Stimulated activated CD8-positive, alpha-beta memory T cell treated with anti-CD3 and anti-CD28 coated beads, Interleukin-15, amount 100 ng/mL, for 48 hours (primary cell): ENCODE data around the gene TMEM54.

Source experiments
- DNase-seq, 2 donors: peaks; one replicate each; pipeline ENCODE4 v3.0.0-alpha.2; 2020; ENCODE audit warnings: low read depth in 2 of 2

The TMEM54 gene

DNA sequence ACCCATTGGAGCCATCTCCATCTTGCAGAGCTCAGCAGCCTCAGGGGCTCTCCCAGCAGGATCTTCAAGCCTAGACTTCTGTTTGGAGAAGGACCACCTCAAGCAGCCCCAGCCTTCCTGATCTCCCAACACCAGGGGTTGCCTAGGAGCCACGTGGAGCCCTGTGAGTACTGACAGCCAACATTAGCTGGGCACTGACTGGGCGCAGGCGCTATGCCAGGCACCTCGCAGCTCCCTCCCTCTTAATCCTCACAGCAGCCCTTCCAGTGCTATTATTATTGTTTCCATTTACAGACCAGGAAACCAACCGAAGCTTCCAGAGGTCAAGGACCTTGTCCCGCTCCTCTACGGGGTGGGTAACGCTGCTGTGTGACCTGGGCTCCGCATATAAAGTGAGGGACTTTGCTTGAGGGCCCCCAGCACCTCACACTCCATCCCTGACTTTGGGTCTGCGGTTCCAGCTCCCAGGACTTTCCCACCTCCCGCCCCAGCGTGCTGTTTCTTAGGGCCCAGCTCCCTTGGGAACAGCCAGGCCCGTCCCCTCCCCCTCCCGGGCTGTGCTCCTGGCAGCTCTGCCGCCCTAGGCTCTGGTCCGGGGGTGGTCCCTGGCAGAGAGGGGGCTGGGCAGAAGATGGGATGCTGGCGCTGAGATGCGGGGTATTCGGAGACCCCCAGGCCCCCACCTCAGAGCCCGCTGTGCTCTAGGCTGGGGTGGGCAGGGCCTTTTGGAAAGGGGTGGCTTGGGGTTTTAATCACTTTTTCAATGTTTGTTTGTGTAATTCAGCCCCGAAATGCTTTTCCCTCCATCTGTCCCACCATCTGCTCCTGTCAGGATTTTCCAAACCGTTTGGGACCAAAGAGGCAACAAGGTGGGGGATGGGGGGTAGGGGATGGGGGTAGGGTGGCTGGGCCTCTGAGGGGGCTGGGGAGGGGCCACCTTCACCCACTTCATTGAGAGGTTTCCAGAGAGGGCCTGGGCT is 19.0 kb downstream of the TMEM54 start:
- no peak for DNase-seq

- DNase-seq = no peak
Observed at GRCh38 chr1:32881291-32881690, 19.9 kb downstream of the TMEM54 start.

DNA sequence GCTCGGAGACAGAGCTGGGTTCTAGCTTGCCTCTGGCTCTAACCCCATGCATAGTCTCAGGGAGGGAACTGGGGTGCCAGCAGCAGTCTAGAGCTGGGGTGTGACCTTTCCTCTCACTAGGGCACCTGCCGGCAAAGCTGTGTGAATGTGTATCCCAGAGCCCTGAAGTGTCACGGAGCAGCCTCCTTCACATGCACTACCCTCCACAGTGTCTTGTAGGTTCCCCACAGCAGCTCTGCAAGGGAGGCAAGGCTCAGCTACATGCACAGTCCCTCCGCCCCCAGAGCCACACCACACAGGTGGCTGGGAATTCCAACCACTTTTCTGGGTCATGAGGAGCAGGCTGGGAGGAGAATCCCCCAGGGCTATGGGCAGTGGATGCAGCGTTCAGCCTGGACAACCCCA is 22.6 kb downstream of the TMEM54 start:
- DNase-seq = no peak

DNA sequence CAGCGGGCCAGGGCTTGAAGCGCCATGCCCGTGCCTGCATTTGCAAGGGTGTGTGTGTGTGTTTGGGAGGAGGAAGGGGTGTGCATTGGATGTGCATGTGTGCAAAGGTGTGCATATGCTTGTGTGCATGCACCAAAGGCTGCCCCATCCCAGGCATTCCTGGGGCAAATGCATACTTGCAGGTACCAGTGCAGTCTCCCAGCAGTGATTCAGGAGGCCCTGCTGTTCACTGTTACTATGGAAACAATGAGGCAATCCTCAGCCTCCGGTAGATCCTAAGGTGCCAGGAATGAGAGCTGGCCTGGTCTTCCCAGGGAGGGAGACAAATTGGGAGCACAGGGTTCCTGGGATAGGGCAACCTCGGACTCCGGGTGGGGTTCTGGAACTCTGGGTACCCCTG is 23.0 kb downstream of the TMEM54 start:
- no peak for DNase-seq

- no peak for DNase-seq
Observed at GRCh38 chr1:32877211-32878110, 23.7 kb downstream of the TMEM54 start.

DNA sequence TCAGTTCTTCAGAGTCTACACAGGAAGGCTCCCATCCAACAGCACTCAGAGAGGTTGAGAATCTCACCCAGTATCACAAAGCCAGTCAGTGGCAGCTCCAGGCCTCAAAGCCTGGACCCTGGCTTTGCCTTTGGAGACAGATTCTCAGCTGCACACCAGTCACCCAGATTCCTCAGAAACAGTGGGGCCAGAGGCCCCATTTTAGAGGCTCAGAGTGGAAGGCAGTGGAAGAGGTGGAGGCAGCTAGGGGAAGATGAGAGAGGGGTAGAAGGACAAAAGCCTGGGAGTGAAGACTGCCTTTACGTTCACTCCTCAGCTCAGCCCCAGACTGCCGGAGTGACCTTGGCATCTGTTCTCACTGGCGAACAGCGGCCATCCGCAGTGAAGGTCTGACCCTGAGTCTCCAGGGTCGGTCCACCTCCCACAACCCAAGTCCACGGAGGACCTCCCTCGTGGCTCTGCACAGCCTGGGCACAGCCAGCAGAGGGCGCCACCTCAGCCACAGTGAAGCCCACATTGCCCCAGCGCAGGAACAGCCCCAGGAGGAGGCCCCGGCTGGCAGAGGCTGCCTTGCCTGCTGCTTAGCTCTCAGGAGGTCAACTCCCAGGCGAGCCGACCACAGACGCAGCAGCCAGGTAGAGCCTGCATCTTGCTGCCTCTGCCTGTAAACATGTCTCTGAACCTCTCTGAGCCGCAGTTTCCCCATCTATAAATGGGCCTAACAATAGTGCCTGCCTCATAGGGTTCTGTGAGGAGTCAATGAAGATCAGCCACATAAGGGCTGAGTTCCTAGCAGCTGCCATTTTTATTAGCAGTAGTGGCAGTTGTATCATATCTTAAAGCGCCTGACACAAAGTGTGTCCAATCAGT is 24.6 kb downstream of the TMEM54 start:
- peak in 1 of 2 donors; percentile 50 for DNase-seq

- no peak for DNase-seq
Observed at GRCh38 chr1:32874860-32875752, 26.1 kb downstream of the TMEM54 start.

DNA sequence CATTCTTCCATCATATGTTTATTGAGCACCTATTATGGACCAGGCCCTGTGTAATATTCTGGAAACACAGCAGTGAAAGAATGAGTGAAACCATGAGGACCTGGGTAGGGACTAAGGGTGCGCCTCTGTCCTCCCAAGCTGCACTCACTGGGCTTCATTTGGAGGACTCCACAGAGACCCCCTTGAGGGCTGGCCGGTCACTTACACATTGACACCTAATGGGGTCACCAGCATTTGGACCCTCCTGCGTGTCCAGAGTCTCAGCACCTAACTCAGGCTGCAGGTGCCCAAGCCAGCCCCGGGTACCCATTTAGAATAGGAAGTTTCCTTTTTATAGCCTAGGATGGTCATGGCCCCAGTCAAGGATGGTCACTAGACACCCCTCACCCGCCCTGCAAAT is 27.7 kb downstream of the TMEM54 start:
- no peak for DNase-seq

DNA sequence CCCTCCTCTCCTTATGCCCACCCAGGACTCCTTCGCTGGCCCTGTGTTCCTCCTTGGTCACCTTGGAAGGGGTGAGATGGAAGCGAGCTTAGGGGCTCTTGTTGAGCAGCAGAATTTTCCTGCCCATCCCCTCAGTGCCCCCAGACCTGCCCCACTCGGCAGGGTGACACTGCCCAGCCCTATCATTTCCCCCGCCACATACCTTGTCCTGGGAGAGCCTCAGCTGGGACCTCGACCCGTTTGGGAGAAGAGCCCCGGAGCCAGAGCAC is 29.1 kb downstream of the TMEM54 start:
- no peak for DNase-seq

DNA sequence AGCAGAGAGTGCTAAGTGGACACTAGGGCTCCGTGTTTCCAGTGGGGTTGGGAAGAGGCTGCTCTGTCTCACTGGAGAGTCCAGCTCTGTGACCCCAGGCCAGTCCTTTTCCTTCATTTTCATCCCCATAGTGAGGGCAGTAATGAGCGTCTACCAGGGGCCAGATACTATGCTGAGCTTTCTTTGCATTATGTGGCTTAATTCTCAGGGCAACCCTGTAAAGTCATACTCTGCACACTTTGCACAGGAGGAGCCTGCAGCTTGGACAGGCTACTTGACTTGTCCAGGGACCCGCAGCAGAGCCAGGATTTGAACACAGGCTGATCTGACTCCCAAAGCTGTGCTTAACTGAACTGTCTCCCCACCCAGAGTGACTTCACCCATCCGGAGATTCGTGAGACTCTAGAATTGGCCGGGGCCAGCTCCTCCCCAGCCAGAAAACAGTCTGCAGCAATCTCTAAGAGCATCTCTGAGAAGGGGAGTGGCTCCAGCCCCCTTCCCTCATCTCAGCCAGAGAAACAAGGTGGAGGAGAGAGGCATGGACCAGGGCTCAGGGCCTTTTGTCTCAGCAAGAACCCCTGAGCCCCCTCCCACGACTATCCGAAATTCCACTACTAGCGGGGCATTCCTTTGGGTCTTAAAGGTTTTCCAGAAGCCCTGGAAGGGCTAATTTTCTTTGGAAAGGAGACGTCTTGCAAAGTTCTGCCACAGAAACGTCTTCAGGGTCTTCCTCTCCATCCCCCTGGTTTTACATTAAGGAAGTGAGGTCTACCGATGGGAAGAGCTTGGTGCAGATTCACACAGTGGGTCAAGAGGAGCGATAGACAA is 29.6 kb downstream of the TMEM54 start:
- no peak for DNase-seq

- DNase-seq = no peak
Observed at GRCh38 chr1:32870615-32871363, 30.4 kb downstream of the TMEM54 start, which contains the start of gene FNDC5. Gene FNDC5 (minus strand): TSS chr1:32870912.

DNA sequence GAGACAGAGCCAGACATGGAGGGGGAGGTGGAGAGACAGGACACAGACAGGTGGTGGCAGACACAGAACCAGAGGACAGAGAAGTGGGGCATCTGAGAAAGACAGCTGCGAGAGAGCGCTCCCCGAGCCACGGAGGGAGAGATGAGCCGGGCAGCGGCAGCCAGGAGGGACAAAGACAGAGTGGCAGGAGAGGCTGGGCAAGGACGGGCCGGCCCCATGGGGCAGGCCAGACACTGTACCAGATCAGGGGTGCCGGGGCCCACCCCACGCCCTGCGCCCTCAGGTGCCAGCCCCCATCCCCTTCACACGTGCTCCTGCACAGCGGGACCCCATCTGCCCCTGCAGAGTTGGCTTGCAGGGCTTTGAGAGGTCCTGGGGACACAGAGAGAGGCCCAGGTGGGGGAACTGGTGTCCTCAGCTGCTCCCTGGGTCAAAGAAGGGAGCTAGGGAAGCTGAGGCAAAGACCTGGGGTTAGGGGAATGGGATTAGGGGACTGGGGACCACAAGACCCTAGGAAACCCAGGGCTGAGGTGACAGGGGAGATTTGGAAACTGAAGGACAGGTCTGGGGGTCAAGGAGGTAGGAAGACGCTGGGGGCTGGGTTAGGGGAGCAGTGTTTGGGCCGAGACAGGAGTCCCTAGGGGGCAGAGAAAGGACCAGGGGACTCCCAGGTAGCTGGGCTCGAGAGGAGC is 31.1 kb downstream of the TMEM54 start:
- DNase-seq = no peak

DNA sequence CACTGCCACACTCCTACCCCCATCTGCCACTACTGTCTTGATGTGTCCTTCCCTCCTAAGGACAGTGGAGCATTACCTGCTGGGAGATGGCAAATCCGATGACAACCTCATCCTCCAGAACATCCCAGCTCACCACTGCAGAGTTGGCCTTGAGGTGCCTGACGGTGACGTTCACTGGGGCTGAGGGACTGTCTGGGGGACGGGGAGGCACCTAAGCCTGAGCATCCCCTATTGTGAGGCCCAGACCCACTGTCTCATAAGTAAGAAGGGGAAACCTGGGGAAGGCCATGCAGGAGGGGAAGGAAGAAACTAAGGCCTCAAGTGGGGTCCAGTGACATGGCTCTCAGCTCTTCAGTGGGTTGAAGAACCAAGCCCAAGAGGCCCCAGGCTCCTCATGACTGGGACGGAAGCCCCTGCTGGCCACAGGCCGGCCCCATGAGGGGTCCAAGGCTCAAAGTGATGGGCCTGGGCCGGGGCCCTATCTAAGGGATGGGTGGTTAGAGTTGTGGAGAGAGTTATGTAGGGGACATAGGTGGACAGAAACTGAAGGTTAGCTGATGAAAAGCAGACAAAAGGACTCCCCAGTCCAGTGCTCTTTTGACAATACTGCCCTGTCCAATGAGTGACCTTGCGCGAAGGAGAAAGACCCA is 32.3 kb downstream of the TMEM54 start:
- DNase-seq = no peak

GRCh38 chr1:32868085-32868484 is 33.1 kb downstream of the TMEM54 start:
- DNase-seq = no peak

GRCh38 chr1:32867671-32868070 is 33.5 kb downstream of the TMEM54 start:
- no peak for DNase-seq

GRCh38 chr1:32867151-32867550 is 34.0 kb downstream of the TMEM54 start:
- no peak for DNase-seq

DNA sequence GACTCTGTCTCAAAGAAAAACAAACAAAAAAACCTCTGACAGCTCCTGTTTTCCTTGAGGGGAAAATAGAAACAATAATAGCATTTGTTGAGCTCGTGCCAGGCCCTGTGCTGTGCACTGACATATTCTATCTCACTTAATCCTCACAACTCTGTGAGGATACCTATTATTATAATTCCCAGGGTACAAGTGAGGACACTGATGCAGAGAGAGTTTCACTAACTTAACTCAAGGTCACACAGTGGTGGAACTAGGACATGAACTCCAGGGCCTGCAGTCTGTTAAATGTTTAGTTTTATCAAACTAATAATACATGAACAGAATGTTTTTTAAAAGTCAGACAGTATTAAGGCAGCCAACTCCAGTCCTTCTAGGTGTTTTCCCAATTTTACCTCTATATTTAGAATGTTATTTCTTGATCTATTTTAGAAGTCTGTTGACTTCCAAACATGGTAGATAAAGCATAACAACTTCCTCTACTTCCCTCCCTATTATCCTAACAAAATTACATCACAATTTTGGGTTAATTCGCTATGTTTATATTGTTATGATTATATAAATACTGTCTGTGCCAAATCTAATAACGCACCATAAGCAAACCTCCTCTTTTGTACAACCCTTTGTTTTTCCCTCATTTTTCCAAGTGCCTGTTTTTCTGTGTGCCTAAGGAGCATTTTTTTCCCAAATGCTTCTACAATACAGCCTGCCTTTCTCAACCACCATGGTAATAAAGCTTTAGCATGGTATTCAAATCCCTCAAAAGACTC is 35.4 kb downstream of the TMEM54 start:
- no peak for DNase-seq
